ENCODE data around the gene ACTG1.
A peak's percentile ranks its signal among the peaks of the same experiment; 100 is the strongest.

The ACTG1 gene

GRCh38 chr17:81514739-81515529, 2.3 kb upstream of the ACTG1 start:
- peak overlapping the region; percentile 99 for H3K9ac ChIP-seq

GRCh38 chr17:81514489-81514738, 1.8 kb upstream of the ACTG1 start:
- no peak for TF ChIP-seq CTCF (IDR thresholded peaks at IDR 0.05)
- peaks cover 11% of the 10 kb centered on the region for H3K79me2 ChIP-seq
- H3K4me2 ChIP-seq (ENCODE audit: low read length): peak overlapping the region; percentile 99
- H3K4me3 ChIP-seq (ENCODE audit: low read depth, low read length): peak overlapping the region; percentile 87
- peak overlapping the region; percentile 100 for H3K27ac ChIP-seq
- H3K9me3 ChIP-seq (ENCODE audit: control insufficient read depth, low read length): no peaks in the 10 kb centered on the region
- peak overlapping the region; percentile 99 for H3K9ac ChIP-seq
- H3K4me1 ChIP-seq: peaks cover 11% of the 10 kb centered on the region
- H3K36me3 ChIP-seq (ENCODE audit: control insufficient read depth, insufficient read depth, low read length): no peaks in the 10 kb centered on the region
- H3K27me3 ChIP-seq (ENCODE audit: control insufficient read depth, insufficient read depth, low read length): no peaks in the 10 kb centered on the region
- peak overlapping the region; percentile 67 for H2AFZ ChIP-seq

More at GRCh38 chr17:81514739-81515529, 2.3 kb upstream of the ACTG1 start:
- H3K36me3 ChIP-seq (ENCODE audit: control insufficient read depth, insufficient read depth, low read length): no peaks in the 10 kb centered on the region
- H3K4me3 ChIP-seq (ENCODE audit: low read depth, low read length): peak overlapping the region; percentile 89
- peak overlapping the region; percentile 72 for H2AFZ ChIP-seq
- H3K4me1 ChIP-seq: peaks cover 11% of the 10 kb centered on the region
- H3K4me2 ChIP-seq (ENCODE audit: low read length): peak overlapping the region; percentile 99
- H3K9me3 ChIP-seq (ENCODE audit: control insufficient read depth, low read length): no peaks in the 10 kb centered on the region
- no peaks in the 10 kb centered on the region for H3K27me3 ChIP-seq (ENCODE audit: control insufficient read depth, insufficient read depth, low read length)
- no peak for TF ChIP-seq CTCF (IDR thresholded peaks at IDR 0.05)
- H3K27ac ChIP-seq: peak overlapping the region; percentile 100
- H3K79me2 ChIP-seq: peaks cover 11% of the 10 kb centered on the region

- H3K36me3 ChIP-seq (ENCODE audit: control insufficient read depth, insufficient read depth, low read length): no peaks in the 10 kb centered on the region
- TF ChIP-seq CTCF (IDR thresholded peaks at IDR 0.05): no peak
- H3K27ac ChIP-seq: peak overlapping the region; percentile 100
- H3K9ac ChIP-seq: peak overlapping the region; percentile 99
- no peaks in the 10 kb centered on the region for H3K9me3 ChIP-seq (ENCODE audit: control insufficient read depth, low read length)
- H3K4me3 ChIP-seq (ENCODE audit: low read depth, low read length): peak overlapping the region; percentile 87
- peaks cover 11% of the 10 kb centered on the region for H3K79me2 ChIP-seq
- H3K27me3 ChIP-seq (ENCODE audit: control insufficient read depth, insufficient read depth, low read length): no peaks in the 10 kb centered on the region
- H2AFZ ChIP-seq: peak overlapping the region; percentile 67
- H3K4me1 ChIP-seq: peaks cover 11% of the 10 kb centered on the region
- H3K4me2 ChIP-seq (ENCODE audit: low read length): peak overlapping the region; percentile 99
Measured at GRCh38 chr17:81513753-81514488, 1.3 kb upstream of the ACTG1 start.

GRCh38 chr17:81513372-81513752, 763 bp upstream of the ACTG1 start:
- no peaks in the 10 kb centered on the region for H3K36me3 ChIP-seq (ENCODE audit: control insufficient read depth, insufficient read depth, low read length)
- TF ChIP-seq CTCF (IDR thresholded peaks at IDR 0.05): no peak
- H3K79me2 ChIP-seq: peaks cover 11% of the 10 kb centered on the region
- H3K27ac ChIP-seq: peak overlapping the region; percentile 100
- peak overlapping the region; percentile 67 for H2AFZ ChIP-seq
- H3K9ac ChIP-seq: peak overlapping the region; percentile 99
- peak overlapping the region; percentile 87 for H3K4me3 ChIP-seq (ENCODE audit: low read depth, low read length)
- H3K27me3 ChIP-seq (ENCODE audit: control insufficient read depth, insufficient read depth, low read length): no peaks in the 10 kb centered on the region
- peaks cover 11% of the 10 kb centered on the region for H3K4me1 ChIP-seq
- peak overlapping the region; percentile 99 for H3K4me2 ChIP-seq (ENCODE audit: low read length)
- no peaks in the 10 kb centered on the region for H3K9me3 ChIP-seq (ENCODE audit: control insufficient read depth, low read length)
